HepG2 (cell line): ENCODE results near the gene SRRM3. TPM values are rescaled to one million over a fixed set of nuclear protein-coding genes. Genes with fewer than 3 reads are reported as not detected.

Source experiments
- ARID3A ChIP-seq: IDR thresholded peaks from 2 replicates; pipeline ENCODE4 v1.6.1; 2012; ENCODE audit warnings: low read depth, low read length, improper control_type of control experiment
- ARID5B ChIP-seq: IDR thresholded peaks from 2 replicates; pipeline ENCODE4 v1.4.0; 2020; ENCODE audit warnings: mild to moderate bottlenecking, missing genetic modification reagents
- EED ChIP-seq: sonication (generic); formaldehyde crosslinking; IDR thresholded peaks from 2 replicates; pipeline ENCODE4 v1.5.0; 2020; ENCODE audit warnings: mild to moderate bottlenecking, missing genetic modification reagents
- HOXA7 ChIP-seq: sonication (generic); formaldehyde crosslinking; IDR thresholded peaks from 2 replicates; pipeline ENCODE4 v1.8.1; 2022; ENCODE audit warnings: mild to moderate bottlenecking, missing genetic modification reagents, moderate library complexity
- JUNB ChIP-seq: sonication (generic); formaldehyde crosslinking; IDR thresholded peaks from 2 replicates; pipeline ENCODE4 v1.8.0; 2022; ENCODE audit warnings: missing genetic modification reagents, mild to moderate bottlenecking, borderline replicate concordance
- KDM3A ChIP-seq: IDR thresholded peaks from 2 replicates; pipeline ENCODE4 v1.6.1; 2018; ENCODE audit warnings: low read depth, missing compliant biosample characterization
- MAX ChIP-seq: IDR thresholded peaks from 2 replicates; pipeline ENCODE4 v1.6.1; 2012; ENCODE audit warnings: inconsistent platforms
- MYNN ChIP-seq: sonication (generic); formaldehyde crosslinking; IDR thresholded peaks from 2 replicates; pipeline ENCODE4 v1.4.0; 2020; ENCODE audit warnings: mild to moderate bottlenecking, low read depth, missing genetic modification reagents
- NCOA2 ChIP-seq: sonication (generic); formaldehyde crosslinking; IDR thresholded peaks from 2 replicates; pipeline ENCODE4 v1.8.0; 2022; ENCODE audit warnings: inconsistent platforms
- ZFP36L2 ChIP-seq: sonication (generic); formaldehyde crosslinking; IDR thresholded peaks from 2 replicates; pipeline ENCODE4 v1.4.0; 2020; ENCODE audit warnings: missing genetic modification reagents
- ZNF143 ChIP-seq: sonication (generic); formaldehyde crosslinking; IDR thresholded peaks from 2 replicates; pipeline ENCODE4 v1.4.0; 2020; ENCODE audit warnings: missing genetic modification reagents
- ZNF512 ChIP-seq: sonication (generic); formaldehyde crosslinking; IDR thresholded peaks from 2 replicates; pipeline ENCODE4 v1.4.0; 2020; ENCODE audit warnings: mild to moderate bottlenecking, missing genetic modification reagents
- ZNF609 ChIP-seq: sonication (generic); formaldehyde crosslinking; IDR thresholded peaks from 2 replicates; pipeline ENCODE4 v1.4.0; 2020; ENCODE audit warnings: mild to moderate bottlenecking, missing genetic modification reagents, borderline replicate concordance
- ZNF639 ChIP-seq: conservative IDR thresholded peaks from 2 replicates; pipeline ENCODE4 v1.6.1; 2018; ENCODE audit warnings: missing genetic modification reagents
- ZNF766 ChIP-seq: sonication (generic); formaldehyde crosslinking; IDR thresholded peaks from 2 replicates; pipeline ENCODE4 v1.5.0; 2020; ENCODE audit warnings: missing genetic modification reagents, borderline replicate concordance
- polyA plus RNA-seq, 8 experiments: library from polyadenylated mRNA; depleted of rRNA in 3 of 8; stranded (reverse) in 7 of 8; unstranded in 1 of 8; fragments of >200 nt; fragmentation: Illumina TruSeq in 4 of 8; extraction: Trizol in 4 of 8; gene quantifications; 2 replicates each; pipeline versions ENCODE4 v1.2.1 to v1.2.3, GENCODE V29; 2011 to 2016; ENCODE audit warnings: low read depth in 4 of 8, missing spikeins in 1 of 8, mixed read lengths in 1 of 8; ENCODE audit not compliant: insufficient read depth in 1 of 8
- total RNA-seq, 5 experiments: library from RNA; depleted of rRNA; stranded (reverse); fragments of >200 nt; fragmentation: Illumina TruSeq; extraction: Trizol; gene quantifications; 2 replicates each; pipeline ENCODE4 v1.2.3, GENCODE V29; 2016; ENCODE audit warnings: low read depth in 1 of 5

The SRRM3 gene
- total and polyA plus RNA-seq, 2 of the 13 experiments (the other 11 are each of a cell fraction or from before 2014, with no cell fraction given): 0.13 to 0.54 TPM

- TF ChIP-seq MAX (peak; percentile 58; the same call in 1 of the 2 replicates), ARID3A (no peak), EED (CRISPR knock-in tag) (no peak), ZNF766 (peak; percentile 29; the same call in 1 of the 2 replicates), MYNN (CRISPR knock-in tag) (0 out of 2 replicates have a peak, but pooled peaks have one; percentile 54), ZFP36L2 (CRISPR knock-in tag) (0 out of 2 replicates have a peak, but pooled peaks have one; percentile 49), ZNF609 (CRISPR knock-in tag) (peak; percentile 53; the same call in 1 of the 2 replicates), HOXA7 (CRISPR knock-in tag) (no peak), JUNB (no peak), NCOA2 (CRISPR knock-in tag) (peak; percentile 62), KDM3A (CRISPR knock-in tag) (peak; percentile 94), ZNF143 (CRISPR knock-in tag) (peak; percentile 30; the same call in 1 of the 2 replicates), ARID5B (peak; percentile 51), ZNF639 (CRISPR knock-in tag) (0 out of 2 replicates have a peak, but pooled peaks have one; percentile 73), ZNF512 (CRISPR knock-in tag) (no peak)
Measured at GRCh38 chr7:76314042-76314721, 112.5 kb downstream of the SRRM3 start (continued).
